ENCODE measurements around the gene FGFBP1.

- TF ChIP-seq CTCF (IDR thresholded peaks at IDR 0.05; ENCODE audit: insufficient read depth, low read length, poor library complexity, severe bottlenecking) (no peak), EZH2phosphoT487 (conservative IDR thresholded peaks at IDR 0.05; ENCODE audit: low read length) (no peak)
These were observed 2.8 kb downstream of the FGFBP1 start for GRCh38 chr4:15935504-15936402.
